HCT116 (cell line): ENCODE results near the gene CALML3. TPM values are rescaled to one million over a fixed set of nuclear protein-coding genes. Genes with fewer than 3 reads are reported as not detected.

ENCODE experiments used
- ATAC-seq: fragments of 200-7000 bp; cut with Tn5 transposase; 2 replicates; pipeline ENCODE4 v1.9.1; 2020; ENCODE audit warnings: mild to moderate bottlenecking, moderate library complexity
- BruUV-seq: library from RNA; stranded (reverse); fragments of 400-500 nt; replicated peaks from 2 replicates; lab custom pipeline; 2021; lab: Mats Ljungman, UMichigan
- CTCF ChIA-PET: fragments of 300-600 bp; sonication (Branson Sonifier 250); formaldehyde crosslinking; loops from one replicate; lab custom pipeline; 2021; ENCODE audit warnings: antibody characterized with exemption; lab: Charles Lee
- POLR2A ChIA-PET: fragments of 300-600, 350-600 bp; sonication (Branson Sonifier 250); formaldehyde crosslinking; loops from one replicate; lab custom pipeline; 2021; ENCODE audit warnings: antibody characterized with exemption; lab: Charles Lee
- RAD21 ChIA-PET, 2 experiments: fragments of 300-600 bp; sonication (Branson Sonifier 250); formaldehyde crosslinking; loops; one replicate each; lab custom pipeline; 2023; ENCODE audit warnings: low total read pairs in 2 of 2; ENCODE audit not compliant: uncharacterized antibody in 2 of 2, unreplicated experiment in 2 of 2, low non-redundant PET in 1 of 2; lab: Charles Lee
- DNase-seq: peaks from one replicate; pipeline ENCODE4 v3.0.0-alpha.2; 2010; ENCODE audit warnings: low read depth, low spot score
- H2AFZ ChIP-seq: fragments of 200-600 bp; shearing (Covaris generic), sonication (generic); 2 replicates; pipeline ENCODE4 v1.6.1; 2017; ENCODE audit warnings: low read depth, mixed run types, mixed read lengths, antibody characterized with exemption, low read length; ENCODE audit not compliant: poor library complexity, severe bottlenecking
- H3K27ac ChIP-seq: 2 replicates; pipeline ENCODE4 v1.5.1; 2012; ENCODE audit warnings: low read depth, low read length
- H3K27me3 ChIP-seq: fragments of 200-600 bp; sonication (generic); 2 replicates; pipeline ENCODE4 v1.6.1; 2016; ENCODE audit warnings: mixed run types, low read length, mixed read lengths; ENCODE audit not compliant: insufficient read depth
- H3K36me3 ChIP-seq, 2 experiments: fragments of 200-500 bp in 1 of 2; fragments of 200-600 bp in 1 of 2; sonication (Bioruptor generic) in 1 of 2; sonication (generic) in 1 of 2; 2 replicates each; pipeline versions ENCODE4 v1.5.1 to v1.6.1; 2014 to 2016; ENCODE audit warnings: low read length in 2 of 2, inconsistent platforms in 1 of 2, mixed read lengths in 1 of 2, mixed run types in 1 of 2; ENCODE audit not compliant: insufficient read depth in 2 of 2, control insufficient read depth in 1 of 2
- H3K4me1 ChIP-seq, 2 experiments: fragments of 200-600 bp in 1 of 2; sonication (generic) in 1 of 2; 2 replicates each; pipeline versions ENCODE4 v1.5.1 to v1.6.1; 2012 to 2017; ENCODE audit warnings: low read length in 2 of 2, inconsistent platforms in 1 of 2, mild to moderate bottlenecking in 1 of 2, mixed read lengths in 1 of 2, mixed run types in 1 of 2, moderate library complexity in 1 of 2; ENCODE audit not compliant: insufficient read depth in 2 of 2, control insufficient read depth in 1 of 2
- H3K4me2 ChIP-seq: fragments of 200-600 bp; sonication (generic); 2 replicates; pipeline ENCODE4 v1.6.1; 2017; ENCODE audit warnings: mixed run types, low read length, mixed read lengths
- H3K4me3 ChIP-seq, 2 experiments: fragments of 200-600 bp in 1 of 2; sonication (generic) in 1 of 2; replicated peaks in 1 of 2; 2 replicates each; pipeline ENCODE4 v1.5.1; 2011 to 2016; ENCODE audit warnings: low read length in 2 of 2, control low read depth in 1 of 2, low read depth in 1 of 2, mild to moderate bottlenecking in 1 of 2, mixed read lengths in 1 of 2, mixed run types in 1 of 2
- H3K79me2 ChIP-seq: fragments of 200-600 bp; sonication (generic); 2 replicates; pipeline ENCODE4 v1.6.1; 2017; ENCODE audit warnings: mild to moderate bottlenecking, mixed run types, low read length, moderate library complexity, mixed read lengths; ENCODE audit not compliant: insufficient read depth
- H3K9ac ChIP-seq: fragments of 200-600 bp; sonication (generic); 2 replicates; pipeline ENCODE4 v1.6.1; 2016; ENCODE audit warnings: low read length, mixed read lengths
- H3K9me2 ChIP-seq: fragments of 200-600 bp; sonication (generic), shearing (Covaris generic); 2 replicates; pipeline ENCODE4 v1.6.1; 2017; ENCODE audit warnings: mixed run types, mild to moderate bottlenecking, moderate library complexity; ENCODE audit not compliant: insufficient read depth
- H3K9me3 ChIP-seq, 2 experiments: fragments of 200-500 bp in 1 of 2; fragments of 200-600 bp in 1 of 2; sonication (Bioruptor generic) in 1 of 2; sonication (generic) in 1 of 2; 2 replicates each; pipeline ENCODE4 v1.6.1; 2014 to 2017; ENCODE audit warnings: low read length in 2 of 2, mixed read lengths in 2 of 2, inconsistent platforms in 1 of 2, low read depth in 1 of 2, mild to moderate bottlenecking in 1 of 2, mixed run types in 1 of 2, moderate library complexity in 1 of 2; ENCODE audit not compliant: control insufficient read depth in 1 of 2, insufficient read depth in 1 of 2
- H4K20me1 ChIP-seq: fragments of 200-600 bp; sonication (generic), shearing (Covaris generic); 2 replicates; pipeline ENCODE4 v1.6.1; 2017; ENCODE audit warnings: mixed run types, mild to moderate bottlenecking, moderate library complexity; ENCODE audit not compliant: insufficient read depth
- EZH2phosphoT487 ChIP-seq: fragments of 200-600 bp; IDR thresholded peaks from 2 replicates; pipeline ENCODE4 v1.6.1; 2018; ENCODE audit warnings: antibody characterized with exemption, borderline replicate concordance
- FOSL1 ChIP-seq: IDR thresholded peaks from 2 replicates; pipeline ENCODE4 v1.6.1; 2012; ENCODE audit warnings: low read depth
- POLR2AphosphoS5 ChIP-seq: IDR thresholded peaks from 2 replicates; pipeline ENCODE4 v1.6.1; 2011; ENCODE audit warnings: mild to moderate bottlenecking, low read depth, low read length, moderate library complexity
- REST ChIP-seq: IDR thresholded peaks from 2 replicates; pipeline ENCODE4 v1.6.1; 2012; ENCODE audit warnings: low read depth
- intact Hi-C: fragments of 100-400 bp; cut with micrococcal nuclease; formaldehyde crosslinking; loops from 2 replicates; pipeline ENCODE4 v1.10.0; 2022
- total RNA-seq: library from RNA; stranded (reverse); gene quantifications from one replicate; pipeline ENCODE4 v1.2.1, GENCODE V29; 2021; ENCODE audit not compliant: unreplicated experiment

CALML3 gene
- total RNA-seq, 1 experiment from 2014 or later: not detected

GRCh38 chr10:5531558-5532306 is 7.0 kb downstream of the CALML3 start:
- Histone ChIP-seq H3K27me3 (no peaks in the 10 kb centered on the region), H3K36me3 (no peaks in the 10 kb centered on the region), H3K9me2 (no peaks in the 10 kb centered on the region), H3K4me1 (no peaks in the 10 kb centered on the region), H3K27ac (no peak overlapping the region), H4K20me1 (no peaks in the 10 kb centered on the region), H3K4me3 (no peak overlapping the region), H3K4me2 (no peak overlapping the region), H2AFZ (no peak overlapping the region), H3K79me2 (no peaks in the 10 kb centered on the region), H3K9me3 (no peaks in the 10 kb centered on the region), H3K9ac (no peak overlapping the region)
- BruUV-seq: no TSS peak
- POLR2A ChIA-PET: no interaction called here
- TF ChIP-seq FOSL1 (no peak), POLR2AphosphoS5 (no peak)
- intact Hi-C loops: no loop called here
- ATAC-seq (no peak), DNase-seq (no peak)
- RAD21 ChIA-PET: no interaction called here
- CTCF ChIA-PET: no interaction called here

- TF ChIP-seq REST (no peak), EZH2phosphoT487 (no peak)
- TF ChIP-seq, all 23 proteins: peak for 0
- peaks cover 0 to 2% of the 10 kb centered on the region in 2 experiments; a peak in 2 of 4 replicates for H3K4me1 ChIP-seq
- H3K4me2 ChIP-seq: no peak overlapping the region
- no peaks in the 10 kb centered on the region for H3K9me2 ChIP-seq
- H3K27ac ChIP-seq: no peak overlapping the region
- H3K36me3 ChIP-seq: no peaks in the 10 kb centered on the region
- no peaks in the 10 kb centered on the region for H3K79me2 ChIP-seq
- ChIA-PET CTCF (no interaction called here), RAD21 (no interaction called here), POLR2A (no interaction called here)
- H2AFZ ChIP-seq: no peak overlapping the region
- intact Hi-C loops: no loop called here
- no TSS peak for BruUV-seq
- H3K27me3 ChIP-seq: no peaks in the 10 kb centered on the region
- H3K9ac ChIP-seq: no peak overlapping the region
- H3K4me3 ChIP-seq: no peak overlapping the region
- H3K9me3 ChIP-seq: no peaks in the 10 kb centered on the region
- no peaks in the 10 kb centered on the region for H4K20me1 ChIP-seq
- no peak for DNase-seq
- no peak for ATAC-seq
Measured at GRCh38 chr10:5532307-5532605, 7.5 kb downstream of the CALML3 start.
